ENCODE measurements around the gene SRMS.

The SRMS gene

DNA sequence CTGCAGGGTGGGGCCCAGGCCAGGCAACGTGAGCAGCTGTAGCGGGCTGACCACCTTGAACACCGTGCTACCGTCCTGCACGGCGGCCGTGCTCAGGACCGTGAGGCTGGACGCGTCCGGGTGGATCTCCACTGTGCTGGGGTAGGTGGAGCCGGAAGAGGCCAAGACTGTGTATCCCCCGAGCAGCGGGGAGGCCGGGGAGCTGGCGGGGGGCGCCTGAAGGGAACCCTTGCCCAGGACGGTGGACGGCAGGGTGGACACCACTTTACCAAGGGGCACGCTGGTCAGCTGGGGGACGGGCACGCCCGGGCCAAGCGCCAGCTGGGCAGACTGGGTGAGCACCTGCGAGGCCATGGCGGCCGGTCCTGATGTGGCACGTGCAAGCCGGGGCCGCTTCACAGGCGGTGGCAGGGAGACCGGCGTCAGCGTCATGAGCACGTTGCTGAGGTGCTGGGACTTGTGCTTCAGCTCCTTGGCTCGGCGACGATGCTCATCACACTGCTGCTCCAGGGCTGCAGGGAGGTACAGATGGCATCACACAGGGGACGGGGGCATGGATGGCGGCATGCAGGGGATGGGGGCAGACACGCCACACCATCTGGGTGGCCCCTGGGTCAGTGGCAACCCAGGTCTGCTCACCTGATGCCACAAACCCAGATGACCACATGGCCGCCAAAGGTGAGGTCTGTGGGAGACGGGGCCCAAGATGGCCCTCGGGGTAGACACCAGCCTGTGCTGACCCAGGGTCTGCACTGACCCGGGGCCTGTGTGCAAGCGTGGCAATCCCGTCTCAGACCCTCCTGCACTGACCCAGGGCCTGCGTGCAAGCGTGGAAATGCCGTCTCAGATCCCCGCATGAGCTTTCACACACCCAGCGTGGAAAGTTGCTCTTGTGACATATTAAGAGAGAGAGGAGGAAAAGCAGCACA, 42.9 kb upstream of the SRMS start:
- TF ChIP-seq, protein P1, sequence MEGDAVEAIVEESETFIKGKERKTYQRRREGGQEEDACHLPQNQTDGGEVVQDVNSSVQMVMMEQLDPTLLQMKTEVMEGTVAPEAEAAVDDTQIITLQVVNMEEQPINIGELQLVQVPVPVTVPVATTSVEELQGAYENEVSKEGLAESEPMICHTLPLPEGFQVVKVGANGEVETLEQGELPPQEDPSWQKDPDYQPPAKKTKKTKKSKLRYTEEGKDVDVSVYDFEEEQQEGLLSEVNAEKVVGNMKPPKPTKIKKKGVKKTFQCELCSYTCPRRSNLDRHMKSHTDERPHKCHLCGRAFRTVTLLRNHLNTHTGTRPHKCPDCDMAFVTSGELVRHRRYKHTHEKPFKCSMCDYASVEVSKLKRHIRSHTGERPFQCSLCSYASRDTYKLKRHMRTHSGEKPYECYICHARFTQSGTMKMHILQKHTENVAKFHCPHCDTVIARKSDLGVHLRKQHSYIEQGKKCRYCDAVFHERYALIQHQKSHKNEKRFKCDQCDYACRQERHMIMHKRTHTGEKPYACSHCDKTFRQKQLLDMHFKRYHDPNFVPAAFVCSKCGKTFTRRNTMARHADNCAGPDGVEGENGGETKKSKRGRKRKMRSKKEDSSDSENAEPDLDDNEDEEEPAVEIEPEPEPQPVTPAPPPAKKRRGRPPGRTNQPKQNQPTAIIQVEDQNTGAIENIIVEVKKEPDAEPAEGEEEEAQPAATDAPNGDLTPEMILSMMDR (IDR thresholded peaks at IDR 0.05; ENCODE audit: low read depth, low read length) = no peak
- no peak for DNase-seq (ENCODE audit: extremely low read depth, low read depth)

DNA sequence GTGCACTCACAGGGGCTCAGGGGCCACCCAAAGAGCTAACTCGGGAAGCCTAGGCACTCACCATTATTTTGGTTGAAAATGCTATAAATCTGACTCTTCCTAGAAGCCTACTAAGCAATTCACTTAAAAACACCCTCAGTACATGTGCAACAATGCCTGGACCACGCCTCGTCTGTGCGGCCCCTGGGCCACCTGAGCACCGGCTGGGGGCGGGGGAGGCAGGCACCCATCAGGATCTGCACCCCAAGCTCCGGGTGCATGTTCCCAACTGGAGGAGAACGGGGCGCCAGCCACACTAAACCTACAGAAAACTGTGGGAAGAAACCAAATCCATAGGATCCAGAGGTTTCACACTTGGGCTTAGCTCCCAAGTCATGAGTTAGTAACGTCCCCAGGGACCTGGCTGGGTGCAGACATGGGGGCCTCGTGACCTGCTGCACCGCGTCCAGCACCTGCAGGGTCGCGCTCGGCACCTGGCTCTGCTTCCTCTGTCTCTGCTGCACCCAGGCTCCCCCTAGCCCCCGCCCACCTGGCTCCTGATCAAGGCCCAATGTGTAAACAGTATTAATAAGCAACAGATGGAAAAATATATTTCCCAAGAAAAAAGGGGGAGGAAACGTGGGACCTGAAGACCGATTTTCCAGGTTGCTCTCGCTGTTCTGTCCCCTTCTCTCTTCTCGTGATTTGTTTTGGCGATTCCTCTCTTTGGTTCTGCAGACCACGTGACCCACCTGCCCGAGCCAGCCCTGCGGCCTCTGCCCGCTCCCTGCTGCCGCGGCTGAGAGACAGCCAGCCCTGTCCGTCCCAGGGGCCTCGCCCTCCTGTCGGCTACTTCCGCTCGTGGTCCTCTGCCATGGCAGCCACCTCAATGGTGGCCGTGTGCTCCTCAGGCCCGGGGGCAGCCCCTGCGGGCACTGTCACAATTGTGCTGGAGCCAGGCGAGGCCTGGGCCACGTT, 42.0 kb upstream of the SRMS start:
- TF ChIP-seq, protein P1 (IDR thresholded peaks at IDR 0.05; ENCODE audit: low read depth, low read length) = no peak
- no peak for DNase-seq (ENCODE audit: extremely low read depth, low read depth)

DNA sequence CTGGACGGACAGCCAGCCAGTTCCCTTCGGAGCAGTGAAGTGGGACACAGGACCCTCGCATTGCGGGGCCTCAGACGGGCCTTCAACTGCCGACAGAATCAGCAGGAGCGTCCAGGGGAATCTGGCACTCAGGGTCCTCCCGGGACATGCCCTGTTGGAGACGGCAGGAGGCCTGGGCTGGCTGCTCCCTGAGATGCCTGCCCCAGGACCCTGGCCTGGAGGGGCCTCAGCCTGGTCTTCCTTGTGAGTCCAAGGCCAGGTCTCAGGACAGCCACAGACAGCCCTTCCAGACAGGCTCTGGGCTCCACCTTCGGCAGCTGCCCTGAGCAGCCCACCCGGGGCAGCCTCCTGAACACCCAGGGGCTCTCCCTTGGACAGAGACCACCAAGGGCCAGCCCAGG, 41.1 kb upstream of the SRMS start:
- no peak for DNase-seq (ENCODE audit: extremely low read depth, low read depth)
- TF ChIP-seq, protein P1 (IDR thresholded peaks at IDR 0.05; ENCODE audit: low read depth, low read length) = no peak

DNA sequence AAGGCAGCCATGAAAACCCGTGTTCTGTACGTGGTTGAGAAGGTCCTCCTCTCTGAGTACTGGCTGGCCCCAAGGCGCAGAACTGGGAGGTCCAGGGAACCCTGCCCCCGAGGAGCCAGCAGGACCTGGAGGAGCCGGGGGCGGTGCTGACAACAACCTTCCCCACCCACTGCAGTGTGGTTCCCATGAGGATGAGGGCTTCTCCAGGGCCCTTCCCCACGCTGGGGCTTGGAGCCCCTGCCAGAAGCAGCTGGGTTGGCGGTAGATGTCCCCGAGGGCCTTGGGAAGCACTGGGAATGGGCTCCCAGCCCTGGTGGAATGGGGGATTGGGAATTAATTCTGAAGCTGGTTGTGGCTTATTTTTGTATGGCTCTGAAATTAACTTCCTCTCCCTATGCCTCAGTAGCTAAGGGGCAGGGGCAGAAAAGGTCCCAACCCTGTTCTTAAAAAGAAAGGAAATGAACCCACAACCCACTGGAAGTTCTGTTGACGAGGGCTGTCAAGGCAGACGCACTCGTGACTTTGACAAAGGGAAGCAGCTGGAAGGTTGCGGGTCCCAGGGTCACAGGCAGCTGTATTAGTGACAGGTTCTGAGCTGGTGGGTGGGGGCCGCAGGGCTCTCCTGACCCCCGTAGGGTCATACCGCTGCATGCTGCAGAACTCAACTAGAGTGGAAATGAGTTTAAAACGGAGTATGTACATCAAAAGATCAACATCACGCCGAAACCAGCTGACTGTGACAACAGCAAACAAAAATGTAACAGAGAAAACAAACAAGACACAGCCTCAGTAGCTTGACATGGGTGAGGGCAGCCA, 40.4 kb upstream of the SRMS start:
- TF ChIP-seq, protein P1 (IDR thresholded peaks at IDR 0.05; ENCODE audit: low read depth, low read length) = no peak
- DNase-seq (ENCODE audit: extremely low read depth, low read depth) = no peak

DNA sequence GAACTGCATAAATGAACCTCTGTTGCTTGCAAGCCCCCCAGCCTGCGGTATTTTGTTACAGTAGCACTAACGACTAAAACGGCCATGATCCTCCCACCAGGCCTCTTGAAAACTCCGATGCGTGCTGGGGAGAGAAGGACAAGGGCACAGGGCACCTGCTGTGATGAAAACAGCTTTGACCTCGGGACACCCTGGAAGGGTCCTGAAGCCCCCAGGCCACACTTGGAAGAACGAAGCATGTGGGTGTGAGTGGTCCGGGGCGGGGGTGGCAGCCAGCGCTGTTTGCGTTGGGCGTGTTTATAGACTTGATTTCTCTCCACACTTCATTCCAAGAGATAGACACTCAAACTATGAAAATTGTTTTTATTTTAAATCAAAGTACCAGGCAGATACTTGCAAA, 39.7 kb upstream of the SRMS start:
- TF ChIP-seq, protein P1 (IDR thresholded peaks at IDR 0.05; ENCODE audit: low read depth, low read length) = no peak
- no peak for DNase-seq (ENCODE audit: extremely low read depth, low read depth)

DNA sequence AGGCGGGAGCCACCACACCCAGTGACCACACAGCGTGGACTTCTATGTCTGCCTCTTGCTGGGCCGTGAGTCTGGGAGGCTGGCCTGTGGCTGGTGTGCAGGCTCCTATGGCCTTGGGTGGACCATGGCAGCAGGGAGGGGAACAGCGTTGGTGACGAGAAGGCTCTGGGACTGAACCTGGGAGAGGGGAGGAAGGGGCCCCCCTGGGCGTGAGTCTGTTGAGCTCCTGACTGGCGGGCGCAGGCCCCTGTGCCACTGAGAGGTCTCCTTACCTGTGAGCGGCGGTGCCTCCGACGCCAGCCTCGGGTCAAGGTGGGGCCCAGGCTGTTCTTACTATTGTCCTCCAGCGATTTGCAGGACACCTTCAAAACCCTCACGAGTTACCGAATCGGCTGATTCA, 39.2 kb upstream of the SRMS start:
- TF ChIP-seq, protein P1 (IDR thresholded peaks at IDR 0.05; ENCODE audit: low read depth, low read length) = no peak
- DNase-seq (ENCODE audit: extremely low read depth, low read depth) = no peak
